ENCODE measurements around the gene IL1RAPL1.
"Not testable (repeated sequence)": the region's sequence is repeated elsewhere in the genome, so short reads cannot be mapped to it uniquely, and the experiment has no call there.

IL1RAPL1 gene

GRCh38 chrX:29113221-29113620 is 526.0 kb downstream of the IL1RAPL1 start:
- DNase-seq (ENCODE audit: low read depth): no peak

GRCh38 chrX:29122817-29123216 is 535.6 kb downstream of the IL1RAPL1 start:
- DNase-seq (ENCODE audit: low read depth): not testable (repeated sequence)

GRCh38 chrX:29130905-29131304 is 543.7 kb downstream of the IL1RAPL1 start:
- no peak for DNase-seq (ENCODE audit: low read depth)

DNA sequence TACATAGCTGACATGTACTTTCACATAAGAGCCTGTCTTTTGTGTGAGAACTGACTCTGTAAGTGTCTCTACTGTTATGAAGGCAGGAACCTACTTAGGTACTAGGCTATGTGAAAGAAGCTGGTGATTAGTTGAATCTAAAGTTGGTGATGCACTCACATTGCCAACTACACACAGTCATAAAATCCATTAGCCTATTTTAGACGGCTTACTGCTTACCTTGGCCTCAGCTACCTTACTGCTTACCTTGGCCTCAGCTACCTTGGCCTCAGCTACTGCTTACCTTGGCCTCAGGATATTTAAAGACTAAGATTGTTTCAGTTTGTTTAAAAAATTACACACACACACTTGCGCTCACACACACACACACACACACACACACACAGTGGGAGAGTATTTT is 549.7 kb downstream of the IL1RAPL1 start:
- no peak for DNase-seq (ENCODE audit: low read depth)

- DNase-seq (ENCODE audit: low read depth): no peak
These were observed 550.8 kb downstream of the IL1RAPL1 start for GRCh38 chrX:29138003-29138402.

- DNase-seq (ENCODE audit: low read depth): no peak
These were observed 556.1 kb downstream of the IL1RAPL1 start for GRCh38 chrX:29143356-29143755.

DNA sequence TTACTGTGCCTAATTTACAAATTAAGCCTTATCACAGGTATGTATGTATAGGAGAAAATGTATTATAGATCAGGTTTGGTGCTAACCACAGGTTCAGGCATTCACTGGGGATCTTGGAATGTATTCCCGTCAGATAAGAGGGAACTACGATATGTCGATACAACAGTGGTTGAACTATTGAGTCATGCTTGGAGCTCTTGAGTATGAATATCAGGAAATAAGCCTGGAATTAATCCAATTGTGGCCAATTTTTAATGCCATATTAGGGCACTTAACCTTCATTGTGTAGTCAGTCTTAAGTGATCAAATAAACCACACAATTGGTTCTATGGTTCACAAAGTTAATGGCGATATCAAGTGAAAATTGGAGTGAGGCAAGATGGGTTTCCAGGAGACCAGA is 556.5 kb downstream of the IL1RAPL1 start:
- DNase-seq (ENCODE audit: low read depth): no peak

DNA sequence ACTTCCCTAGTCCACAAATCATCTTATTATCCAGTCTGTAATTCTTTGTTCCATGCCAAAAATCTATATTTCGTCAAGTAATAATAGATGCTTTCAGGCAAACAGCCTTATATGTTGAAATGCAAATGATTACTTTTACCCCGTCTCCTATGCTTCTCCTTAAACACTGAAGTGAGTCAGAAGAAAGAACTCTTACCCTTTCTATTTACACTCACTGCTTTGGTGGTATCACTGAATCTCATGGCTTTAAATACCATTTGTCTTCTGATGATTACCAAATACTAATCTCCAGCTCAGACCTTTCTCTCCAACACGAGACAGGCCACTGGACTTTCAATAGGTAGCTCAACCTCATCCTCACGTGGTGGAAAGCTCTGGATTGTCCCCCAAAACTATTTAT is 558.1 kb downstream of the IL1RAPL1 start:
- no peak for DNase-seq (ENCODE audit: low read depth)

DNA sequence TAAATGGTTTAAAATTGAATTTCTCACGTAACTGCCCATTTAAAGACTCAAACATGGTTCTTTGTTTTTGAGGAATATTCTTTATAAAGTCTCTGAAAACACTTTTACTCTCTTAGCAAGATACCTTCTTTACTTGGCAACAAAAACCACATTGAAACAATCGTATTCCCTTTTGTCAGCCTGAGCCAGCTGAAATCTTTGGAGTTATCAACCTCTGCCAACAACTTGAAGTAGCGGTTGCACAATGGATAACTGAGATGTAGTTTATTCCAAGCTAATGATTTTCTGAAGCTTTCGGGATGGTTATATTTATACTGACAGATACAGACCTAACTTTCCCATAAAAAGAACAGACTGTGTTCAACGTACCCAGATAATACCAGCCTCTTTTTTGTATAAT is 561.3 kb downstream of the IL1RAPL1 start:
- no peak for DNase-seq (ENCODE audit: low read depth)

DNA sequence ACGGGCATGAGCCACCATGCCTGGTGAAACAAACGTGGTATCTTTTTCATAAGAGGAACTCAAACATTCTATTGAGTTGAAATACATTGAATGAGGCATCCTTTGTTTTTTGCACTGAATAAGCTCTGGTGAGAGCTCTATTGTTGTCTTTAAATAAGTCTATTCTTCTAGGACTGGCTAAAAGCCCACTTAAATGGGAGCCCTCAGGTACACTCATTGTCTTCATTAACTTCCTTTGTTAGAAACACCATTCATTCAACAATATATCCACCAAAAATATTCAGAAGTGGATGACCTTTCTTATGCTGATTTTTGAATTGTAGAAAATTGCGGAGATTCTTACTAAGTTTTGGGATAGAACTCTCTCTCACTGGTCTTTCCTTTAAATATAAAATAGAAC is 568.0 kb downstream of the IL1RAPL1 start:
- DNase-seq (ENCODE audit: low read depth): no peak

DNA sequence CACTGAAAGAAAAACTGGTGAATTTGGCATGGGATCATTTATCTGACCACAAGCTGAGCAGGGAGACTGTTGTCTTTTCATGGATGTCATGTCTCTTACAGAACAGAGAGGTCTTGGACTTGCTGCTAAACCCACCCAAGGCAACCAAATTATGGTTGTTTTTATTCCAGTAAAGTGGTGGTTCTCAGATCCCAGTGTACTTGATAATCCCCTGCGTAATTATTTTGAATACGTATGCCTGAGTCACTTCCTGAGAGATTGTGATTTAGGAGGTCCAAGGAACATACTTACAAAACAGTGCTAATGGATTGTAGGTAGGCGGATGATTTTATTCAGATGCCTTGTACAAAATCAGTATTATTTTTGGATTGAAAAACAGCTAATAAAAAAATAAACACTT is 585.6 kb downstream of the IL1RAPL1 start:
- DNase-seq (ENCODE audit: low read depth): no peak

- DNase-seq (ENCODE audit: low read depth): no peak
These were observed 600.0 kb downstream of the IL1RAPL1 start for GRCh38 chrX:29187264-29187663.

GRCh38 chrX:29196501-29196900 is 609.3 kb downstream of the IL1RAPL1 start:
- DNase-seq (ENCODE audit: low read depth): no peak

DNA sequence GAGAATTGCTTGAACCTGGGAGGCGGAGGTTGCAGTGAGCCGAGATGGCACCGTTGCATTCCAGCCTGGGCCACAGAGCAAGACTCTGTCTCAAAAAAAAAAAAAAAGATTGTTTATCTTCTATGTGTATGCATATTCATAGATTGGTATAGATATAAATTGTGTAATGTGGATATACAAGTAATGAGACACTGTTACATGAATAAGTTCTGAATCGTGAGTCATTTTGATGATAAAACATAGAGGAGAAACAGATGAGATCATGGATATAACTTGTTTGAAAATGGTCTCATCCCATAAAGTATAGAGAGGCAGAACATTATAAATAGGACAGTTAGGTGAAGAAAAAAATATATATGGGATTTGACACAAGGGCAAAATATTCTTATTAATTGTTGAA is 628.0 kb downstream of the IL1RAPL1 start:
- DNase-seq (ENCODE audit: low read depth): no peak

DNA sequence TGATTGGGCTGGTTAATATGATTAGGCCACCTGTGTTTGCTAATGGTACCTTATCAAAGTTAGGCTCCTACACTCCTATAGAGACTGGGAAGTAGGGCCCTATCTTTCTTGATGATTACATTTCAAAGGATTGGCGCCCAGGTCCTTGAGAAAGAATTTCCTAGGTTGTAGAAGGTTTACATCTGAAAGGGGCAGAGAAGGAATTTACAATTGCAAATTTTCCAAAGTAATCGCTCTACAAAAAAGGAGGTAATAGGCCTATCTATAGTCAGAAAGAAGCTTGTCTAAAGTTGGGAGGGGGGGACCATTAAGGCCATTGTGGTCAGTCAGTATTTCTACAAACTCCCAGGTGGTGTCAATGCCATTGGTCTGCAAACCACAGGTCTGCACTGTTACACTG is 638.4 kb downstream of the IL1RAPL1 start:
- no peak for DNase-seq (ENCODE audit: low read depth)

DNA sequence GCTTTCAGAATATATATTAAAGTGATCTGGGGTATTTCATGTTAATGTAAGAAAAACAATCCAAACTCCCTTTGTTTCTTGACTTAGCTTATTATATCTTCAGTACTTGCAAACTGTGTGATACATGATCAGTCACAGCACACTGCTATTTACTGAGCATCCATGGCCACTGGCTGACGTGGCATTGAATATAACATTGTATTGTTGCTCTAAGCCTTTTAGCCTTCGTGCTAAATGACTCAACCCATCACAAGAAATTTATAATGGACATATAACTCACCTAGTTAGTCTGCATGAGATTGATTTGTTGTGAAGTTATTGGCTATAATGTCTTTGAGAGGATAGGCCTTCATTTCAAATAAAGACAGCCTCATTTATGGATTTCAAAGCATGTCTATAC is 642.6 kb downstream of the IL1RAPL1 start:
- no peak for DNase-seq (ENCODE audit: low read depth)

GRCh38 chrX:29231800-29232199 is 644.6 kb downstream of the IL1RAPL1 start:
- no peak for DNase-seq (ENCODE audit: low read depth)

DNA sequence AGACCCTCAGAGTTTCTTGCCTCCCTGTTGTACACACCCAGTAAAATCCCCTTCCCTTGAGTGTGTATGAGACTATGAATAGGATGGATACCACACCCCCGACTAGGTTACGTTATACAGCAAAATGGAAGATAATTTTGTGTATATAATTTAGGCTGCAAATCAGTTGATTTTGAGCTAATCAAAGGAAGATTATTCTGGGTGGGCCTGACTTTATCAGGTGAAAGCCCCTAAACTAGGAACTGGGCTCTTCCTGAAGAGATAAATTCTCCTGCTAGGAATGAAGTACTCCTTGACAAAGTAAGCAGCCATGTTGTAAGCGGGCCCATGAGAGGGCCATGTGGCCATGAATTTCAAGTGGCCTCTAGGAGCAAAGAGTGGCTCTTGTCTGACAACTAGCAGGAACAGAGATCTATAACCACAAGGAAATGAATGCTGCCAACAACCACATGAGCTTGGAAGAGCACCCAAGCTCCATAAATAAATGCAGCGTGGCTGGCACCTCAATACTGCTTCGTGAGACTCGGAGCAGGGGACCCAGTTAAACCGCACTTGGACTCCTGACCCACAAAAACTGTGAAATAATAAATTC is 646.4 kb downstream of the IL1RAPL1 start:
- DNase-seq (ENCODE audit: low read depth): no peak

GRCh38 chrX:29237972-29238371 is 650.7 kb downstream of the IL1RAPL1 start:
- no peak for DNase-seq (ENCODE audit: low read depth)

DNA sequence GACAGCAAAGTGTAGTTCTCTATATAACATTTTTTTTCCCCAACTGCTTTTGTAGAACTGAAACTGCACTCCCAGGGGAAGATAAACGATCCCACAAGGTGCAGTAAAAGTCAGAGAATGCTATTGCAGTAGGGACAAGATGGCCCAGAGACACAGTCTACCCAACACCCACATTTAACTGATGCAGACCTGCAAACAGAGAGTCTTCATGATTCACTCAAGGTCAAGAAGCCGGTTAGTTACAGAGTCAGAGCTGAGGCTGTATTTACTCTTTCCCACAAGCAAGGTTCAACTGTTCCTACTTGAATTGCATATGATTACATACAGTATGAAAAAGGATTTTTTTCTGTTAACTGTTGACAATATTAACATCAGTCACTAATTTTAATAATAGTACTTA is 654.6 kb downstream of the IL1RAPL1 start:
- no peak for DNase-seq (ENCODE audit: low read depth)

DNA sequence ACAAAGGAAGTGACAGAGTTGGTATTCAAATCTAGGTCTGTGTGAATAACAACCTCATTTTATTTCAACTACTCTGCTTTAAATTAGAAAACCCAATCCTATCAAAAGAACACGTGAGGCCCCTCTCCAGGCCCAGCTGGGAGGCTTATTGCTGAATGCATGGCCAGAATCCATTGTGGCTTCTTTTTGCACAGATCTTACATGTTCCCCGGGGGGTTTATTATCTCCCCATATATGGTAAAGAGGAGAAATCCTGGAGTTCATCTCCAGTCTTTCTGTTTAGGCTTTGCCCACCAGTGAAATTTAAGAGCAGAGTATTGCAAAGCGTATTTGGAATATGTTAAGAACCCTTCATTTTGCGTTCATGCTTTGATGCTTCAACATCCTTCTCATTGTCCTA is 655.6 kb downstream of the IL1RAPL1 start:
- DNase-seq (ENCODE audit: low read depth): no peak

DNA sequence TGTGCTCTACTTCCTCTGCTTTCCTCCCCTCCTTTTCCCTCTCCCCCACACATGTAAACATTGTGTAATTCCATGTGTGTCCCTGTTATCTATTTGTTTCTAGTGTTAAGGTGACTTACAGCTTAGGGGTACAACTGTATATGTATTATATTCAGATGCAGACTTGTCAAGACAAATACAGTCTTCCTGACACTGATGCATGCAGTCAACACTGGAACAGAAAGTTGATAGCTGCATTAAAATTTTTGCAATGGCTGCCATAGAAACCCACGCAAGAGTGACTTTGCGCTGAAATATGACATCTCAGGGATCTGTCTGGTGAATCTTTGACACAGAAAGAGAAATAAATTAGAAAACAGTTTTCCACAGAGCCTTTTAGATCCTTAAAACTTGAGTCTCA is 656.7 kb downstream of the IL1RAPL1 start:
- DNase-seq (ENCODE audit: low read depth): no peak

DNA sequence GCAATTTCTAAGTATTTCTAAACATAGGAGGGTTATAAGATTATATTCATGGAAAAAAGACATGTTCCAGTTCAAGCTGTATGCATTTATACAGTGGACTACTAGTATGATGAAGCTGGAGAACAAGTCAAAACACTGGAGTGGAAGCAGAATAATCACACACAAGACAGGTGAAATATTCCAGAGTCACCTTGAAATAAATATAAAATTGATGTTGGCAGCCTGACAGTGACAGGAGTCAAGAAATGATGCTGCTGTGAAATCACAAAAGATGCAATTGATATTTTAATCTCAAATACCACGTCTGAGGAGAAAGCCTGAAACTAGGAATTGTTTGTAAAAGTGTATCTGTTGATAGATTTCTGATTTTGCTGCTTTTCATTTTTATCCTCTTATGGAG is 667.3 kb downstream of the IL1RAPL1 start:
- DNase-seq (ENCODE audit: low read depth): no peak

- DNase-seq (ENCODE audit: low read depth): no peak
These were observed 670.3 kb downstream of the IL1RAPL1 start for GRCh38 chrX:29257521-29257920.

GRCh38 chrX:29269390-29269789 is 682.1 kb downstream of the IL1RAPL1 start:
- DNase-seq (ENCODE audit: low read depth): no peak
